Gastrocnemius medialis (tissue), 4 donors: Measurements from ENCODE around the gene TSPAN17. TPM values are rescaled to one million over a fixed set of nuclear protein-coding genes. Genes with fewer than 3 reads are reported as not detected.
A peak's percentile ranks its signal among the peaks of the same experiment; 100 is the strongest.

Source experiments
- ATAC-seq, 2 donors: fragments of 150-250 bp; one replicate each; pipeline ENCODE4 v1.9.1; 2016
- DNase-seq, 2 donors: peaks; one replicate each; pipeline ENCODE4 v3.0.0-alpha.2; 2019
- H3K27ac ChIP-seq, 4 donors: fragments of 200-600 bp; sonication (generic); 1 replicate in 1 of 4; 2 replicates in 3 of 4; pipeline ENCODE4 v1.5.1; 2016 to 2018; ENCODE audit warnings: mild to moderate bottlenecking in 2 of 4, moderate library complexity in 1 of 4
- H3K27me3 ChIP-seq, 3 donors: fragments of 200-600 bp; sonication (generic) in 2 of 3; 1 replicate in 1 of 3; 2 replicates in 2 of 3; pipeline versions ENCODE4 v1.5.1 to v1.6.0; 2016 to 2019; ENCODE audit warnings: mild to moderate bottlenecking in 1 of 3, moderate library complexity in 1 of 3
- H3K36me3 ChIP-seq, 2 donors: fragments of 200-600 bp; sonication (generic) in 1 of 2; one replicate each; pipeline ENCODE4 v1.5.1; 2017 to 2018
- H3K4me1 ChIP-seq, 2 donors: fragments of 200-600 bp; sonication (generic) in 1 of 2; one replicate each; pipeline ENCODE4 v1.5.1; 2016 to 2017; ENCODE audit warnings: mild to moderate bottlenecking in 2 of 2
- H3K4me3 ChIP-seq, 4 donors: fragments of 200-600 bp; sonication (generic) in 3 of 4; 1 replicate in 1 of 4; 2 replicates in 3 of 4; pipeline ENCODE4 v1.5.1; 2016 to 2019; ENCODE audit warnings: mild to moderate bottlenecking in 2 of 4
- H3K9me3 ChIP-seq, 3 donors: fragments of 200-600 bp; sonication (generic) in 2 of 3; 1 replicate in 1 of 3; 2 replicates in 2 of 3; pipeline ENCODE4 v1.5.1; 2016 to 2019
- POLR2A ChIP-seq, 2 donors: fragments of 450-650 bp; IDR thresholded peaks; one replicate each; pipeline ENCODE4 v1.6.1; 2017; ENCODE audit warnings: antibody characterized with exemption in 2 of 2, mild to moderate bottlenecking in 2 of 2, moderate library complexity in 2 of 2
- in situ Hi-C, 4 donors: fragments of 200-750 bp; cut with MboI; loops; one replicate each; pipeline versions ENCODE4 v1.15.0 to v1.8.0; 2017; ENCODE audit warnings: low sequenced_read_pairs in 4 of 4
- intact Hi-C: fragments of 100-400 bp; cut with DNase I; formaldehyde crosslinking; loops from one replicate; pipeline ENCODE4 v1.15.1; 2023; ENCODE audit warnings: low total_unique reads
- total RNA-seq, 4 donors: library from RNA; depleted of rRNA; stranded (reverse); fragments of >200 nt; gene quantifications; one replicate each; pipeline versions ENCODE4 v1.1.0 to v1.2.3, GENCODE V29; 2016
- TF ChIP-seq, protein P1 (sequence below), 5 experiments: fragments of 450-650 bp in 3 of 5; fragments of 200-600 bp in 2 of 5; sonication (generic) in 2 of 5; IDR thresholded peaks in 4 of 5; conservative IDR thresholded peaks in 1 of 5; 1 replicate in 4 of 5; 2 replicates in 1 of 5; pipeline ENCODE4 v1.5.1; 2016 to 2019; ENCODE audit warnings: antibody characterized with exemption in 5 of 5, mild to moderate bottlenecking in 3 of 5, moderate library complexity in 3 of 5

TSPAN17 gene
- total RNA-seq, 4 donors from 2014 or later: 13.3 to 35.7 (median 27.2) TPM

GRCh38 chr5:176644294-176644693, 3.0 kb upstream of the TSPAN17 start:
- Histone ChIP-seq H3K27me3 (no peaks in the 10 kb centered on the region), H3K4me3 (no peak overlapping the region), H3K27ac (no peak overlapping the region), H3K4me1 (peaks cover 17 to 19% of the 10 kb centered on the region in 2 donors), H3K9me3 (no peaks in the 10 kb centered on the region), H3K36me3 (no peaks in the 10 kb centered on the region)
- intact Hi-C loops (loop anchor here (10.0 kb wide), 1 partner anchor 259 kb away; the partner anchor contains the start of genes HIGD2A and NOP16), in situ Hi-C loops (no loop called here)
- ATAC-seq (no peak), DNase-seq (no peak)
- TF ChIP-seq, protein P1, sequence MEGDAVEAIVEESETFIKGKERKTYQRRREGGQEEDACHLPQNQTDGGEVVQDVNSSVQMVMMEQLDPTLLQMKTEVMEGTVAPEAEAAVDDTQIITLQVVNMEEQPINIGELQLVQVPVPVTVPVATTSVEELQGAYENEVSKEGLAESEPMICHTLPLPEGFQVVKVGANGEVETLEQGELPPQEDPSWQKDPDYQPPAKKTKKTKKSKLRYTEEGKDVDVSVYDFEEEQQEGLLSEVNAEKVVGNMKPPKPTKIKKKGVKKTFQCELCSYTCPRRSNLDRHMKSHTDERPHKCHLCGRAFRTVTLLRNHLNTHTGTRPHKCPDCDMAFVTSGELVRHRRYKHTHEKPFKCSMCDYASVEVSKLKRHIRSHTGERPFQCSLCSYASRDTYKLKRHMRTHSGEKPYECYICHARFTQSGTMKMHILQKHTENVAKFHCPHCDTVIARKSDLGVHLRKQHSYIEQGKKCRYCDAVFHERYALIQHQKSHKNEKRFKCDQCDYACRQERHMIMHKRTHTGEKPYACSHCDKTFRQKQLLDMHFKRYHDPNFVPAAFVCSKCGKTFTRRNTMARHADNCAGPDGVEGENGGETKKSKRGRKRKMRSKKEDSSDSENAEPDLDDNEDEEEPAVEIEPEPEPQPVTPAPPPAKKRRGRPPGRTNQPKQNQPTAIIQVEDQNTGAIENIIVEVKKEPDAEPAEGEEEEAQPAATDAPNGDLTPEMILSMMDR (IDR thresholded peaks at IDR 0.05 in 4 of 5, conservative IDR thresholded peaks at IDR 0.05 in 1 of 5): no peak
- no peak for TF ChIP-seq POLR2A (IDR thresholded peaks at IDR 0.05)

DNA sequence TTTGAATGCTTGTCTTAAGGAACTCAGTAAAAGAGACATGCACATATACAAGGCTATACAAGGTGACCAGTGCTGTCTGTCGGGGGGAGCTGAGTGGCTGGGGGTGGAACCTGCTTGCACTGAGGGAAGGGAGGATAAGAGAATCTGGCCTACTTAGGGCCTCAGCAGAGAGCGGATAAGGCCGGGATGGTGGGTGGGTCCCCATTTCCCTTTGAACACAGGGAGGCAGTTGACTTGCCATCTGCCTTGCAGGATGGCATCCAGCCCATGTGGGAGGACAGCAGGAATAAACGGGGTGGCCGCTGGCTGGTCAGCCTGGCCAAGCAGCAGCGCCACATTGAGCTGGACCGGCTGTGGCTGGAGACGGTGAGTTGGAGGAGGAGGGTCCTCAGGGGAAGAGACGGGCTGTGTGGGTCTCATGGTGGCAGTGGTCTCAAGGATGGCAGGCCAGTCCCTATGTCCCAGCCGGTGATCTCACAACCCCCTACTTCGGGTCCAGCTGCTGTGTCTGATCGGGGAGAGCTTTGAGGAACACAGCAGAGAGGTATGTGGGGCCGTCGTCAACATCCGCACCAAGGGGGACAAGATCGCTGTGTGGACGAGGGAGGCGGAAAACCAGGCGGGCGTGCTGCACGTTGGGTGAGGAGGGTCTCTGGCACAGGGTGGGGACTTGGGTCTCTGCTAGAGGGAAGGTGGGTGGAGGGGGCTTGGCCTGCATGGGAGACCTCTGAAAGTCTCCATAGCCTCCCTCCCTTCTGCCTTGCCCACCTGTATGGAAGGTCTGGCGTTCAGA, 2.2 kb upstream of the TSPAN17 start:
- Histone ChIP-seq H3K4me3 (no peak overlapping the region), H3K9me3 (no peaks in the 10 kb centered on the region), H3K27ac (no peak overlapping the region), H3K36me3 (no peaks in the 10 kb centered on the region), H3K27me3 (no peaks in the 10 kb centered on the region), H3K4me1 (peaks cover 17 to 19% of the 10 kb centered on the region in 2 donors)
- intact Hi-C loops: loop anchor here (10.0 kb wide), 1 partner anchor 260 kb away; the partner anchor contains the start of genes HIGD2A and NOP16
- DNase-seq (no peak), ATAC-seq (no peak)
- in situ Hi-C loops: no loop called here
- no peak for TF ChIP-seq POLR2A (IDR thresholded peaks at IDR 0.05)
- TF ChIP-seq, protein P1 (IDR thresholded peaks at IDR 0.05 in 4 of 5, conservative IDR thresholded peaks at IDR 0.05 in 1 of 5): no peak

DNA sequence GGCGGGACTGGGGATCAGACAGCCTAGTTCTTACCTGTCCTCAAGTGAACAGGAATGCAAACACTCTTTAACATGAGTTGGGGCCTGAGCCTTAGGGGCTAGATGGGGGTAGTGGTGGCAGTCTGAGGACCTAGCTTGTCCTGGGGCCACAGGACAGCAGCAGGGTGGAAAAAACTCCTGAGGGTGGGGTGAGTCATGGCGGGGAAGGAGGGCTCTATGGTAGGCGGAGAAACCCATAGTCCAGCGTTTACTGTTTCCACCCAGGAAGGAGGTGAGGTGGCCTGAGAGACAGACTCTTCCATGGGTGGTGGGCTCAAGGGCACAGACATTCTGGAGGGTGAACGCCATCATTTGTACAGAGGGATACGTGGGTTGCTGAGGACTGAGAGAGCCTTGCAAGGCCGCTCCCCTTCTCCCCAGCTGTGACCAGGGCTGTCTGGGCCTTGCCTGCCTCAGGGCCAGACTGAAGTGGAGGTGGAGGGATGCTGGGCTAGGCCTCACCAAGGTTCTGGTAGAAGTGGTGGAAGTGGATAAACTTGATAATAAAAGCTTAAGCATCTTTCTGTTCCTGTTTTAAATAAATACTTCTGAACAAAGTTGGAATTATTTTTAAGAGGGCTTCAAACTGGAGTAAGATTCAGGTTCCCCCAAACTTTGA, 1.1 kb upstream of the TSPAN17 start:
- intact Hi-C loops: loop anchor here (10.0 kb wide), 1 partner anchor 261 kb away; the partner anchor contains the start of genes HIGD2A and NOP16
- peaks cover 12 to 17% of the 10 kb centered on the region in 2 donors for H3K4me1 ChIP-seq
- in situ Hi-C loops: no loop called here
- peak overlapping the region in 2 of 4 donors; percentile 56 to 76 for H3K4me3 ChIP-seq
- TF ChIP-seq, protein P1 (IDR thresholded peaks at IDR 0.05 in 4 of 5, conservative IDR thresholded peaks at IDR 0.05 in 1 of 5): no peak
- no peak for TF ChIP-seq POLR2A (IDR thresholded peaks at IDR 0.05)
- H3K36me3 ChIP-seq: no peaks in the 10 kb centered on the region
- no peaks in the 10 kb centered on the region for H3K9me3 ChIP-seq
- peak overlapping the region; percentile 76 to 85 (median 83) for H3K27ac ChIP-seq
- DNase-seq (no peak), ATAC-seq (no peak)
- H3K27me3 ChIP-seq: no peaks in the 10 kb centered on the region

DNA sequence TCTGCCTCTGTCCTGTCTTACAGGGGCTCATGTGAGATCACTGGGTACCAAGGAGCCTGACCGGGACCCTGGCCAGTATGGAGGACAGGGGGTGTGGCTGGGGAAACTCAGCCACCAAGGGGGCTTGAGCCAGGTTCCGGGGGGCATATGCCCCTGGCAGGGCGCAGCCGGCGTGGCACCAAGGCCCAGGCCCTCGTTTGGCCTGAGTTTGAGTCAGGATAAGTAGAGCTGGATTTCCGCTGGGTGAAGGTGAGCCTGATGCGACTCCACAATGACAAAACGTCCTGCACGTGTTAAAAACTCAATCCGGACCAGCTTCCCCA, 616 bp upstream of the TSPAN17 start:
- Histone ChIP-seq H3K27ac (peak overlapping the region; percentile 76 to 85 (median 83)), H3K36me3 (no peaks in the 10 kb centered on the region), H3K27me3 (no peaks in the 10 kb centered on the region), H3K9me3 (no peaks in the 10 kb centered on the region), H3K4me3 (peak overlapping the region; percentile 46 to 87 (median 66)), H3K4me1 (peaks cover 12 to 17% of the 10 kb centered on the region in 2 donors)
- TF ChIP-seq POLR2A (IDR thresholded peaks at IDR 0.05): no peak
- TF ChIP-seq, protein P1 (IDR thresholded peaks at IDR 0.05 in 4 of 5, conservative IDR thresholded peaks at IDR 0.05 in 1 of 5): no peak
- DNase-seq: no peak
- intact Hi-C loops: loop anchor here (1.0 to 10.0 kb wide), 5 partner anchors 35 to 262 kb away; partner anchors contain the start of genes CLTB, HIGD2A and NOP16
- peak in 1 of 2 donors; percentile 2 for ATAC-seq
- in situ Hi-C loops: no loop called here
